Measurements from ENCODE around the gene SSR1. TPM values are rescaled to one million over a fixed set of nuclear protein-coding genes. Genes with fewer than 3 reads are reported as not detected.
A peak's percentile ranks its signal among the peaks of the same experiment; 100 is the strongest.

Gene SSR1
- total RNA-seq, 1 donor from 2014 or later = 132 TPM

GRCh38 chr6:7235712-7236305 lies 77.2 kb downstream of the SSR1 start:
- no peak overlapping the region for H3K4me3 Mint-ChIP-seq (ENCODE audit: unreplicated experiment)
- no peaks in the 10 kb centered on the region for H3K27me3 Mint-ChIP-seq (ENCODE audit: unreplicated experiment)
- no peak overlapping the region for H3K27ac Mint-ChIP-seq (ENCODE audit: unreplicated experiment)
- H3K36me3 Mint-ChIP-seq (ENCODE audit: low read depth, unreplicated experiment) = peaks cover 32% of the 10 kb centered on the region
- no peak for DNase-seq (ENCODE audit: low spot score)
- H3K9me3 Mint-ChIP-seq (ENCODE audit: unreplicated experiment) = no peaks in the 10 kb centered on the region
- TF ChIP-seq CTCF (IDR thresholded peaks at IDR 0.05; ENCODE audit: unreplicated experiment) = no peak
- H3K4me1 Mint-ChIP-seq (ENCODE audit: unreplicated experiment) = peaks cover 6% of the 10 kb centered on the region

- peaks cover 6% of the 10 kb centered on the region for H3K4me1 Mint-ChIP-seq (ENCODE audit: unreplicated experiment)
- H3K9me3 Mint-ChIP-seq (ENCODE audit: unreplicated experiment) = no peaks in the 10 kb centered on the region
- no peak for TF ChIP-seq CTCF (IDR thresholded peaks at IDR 0.05; ENCODE audit: unreplicated experiment)
Observed at GRCh38 chr6:7234547-7234946, 78.5 kb downstream of the SSR1 start.

GRCh38 chr6:7232351-7232750 lies 80.6 kb downstream of the SSR1 start:
- H3K4me3 Mint-ChIP-seq (ENCODE audit: unreplicated experiment) = no peak overlapping the region
- peaks cover 6% of the 10 kb centered on the region for H3K4me1 Mint-ChIP-seq (ENCODE audit: unreplicated experiment)
- peaks cover 4% of the 10 kb centered on the region for H3K27me3 Mint-ChIP-seq (ENCODE audit: unreplicated experiment)
- DNase-seq (ENCODE audit: low spot score) = no peak
- peak overlapping the region; percentile 30 for H3K27ac Mint-ChIP-seq (ENCODE audit: unreplicated experiment)
- peaks cover 43% of the 10 kb centered on the region for H3K36me3 Mint-ChIP-seq (ENCODE audit: low read depth, unreplicated experiment)
- no peaks in the 10 kb centered on the region for H3K9me3 Mint-ChIP-seq (ENCODE audit: unreplicated experiment)
- TF ChIP-seq CTCF (IDR thresholded peaks at IDR 0.05; ENCODE audit: unreplicated experiment) = no peak

More at GRCh38 chr6:7234547-7234946, 78.5 kb downstream of the SSR1 start:
- H3K4me3 Mint-ChIP-seq (ENCODE audit: unreplicated experiment) = no peak overlapping the region
- peaks cover 30% of the 10 kb centered on the region for H3K36me3 Mint-ChIP-seq (ENCODE audit: low read depth, unreplicated experiment)
- no peak for DNase-seq (ENCODE audit: low spot score)
- H3K27ac Mint-ChIP-seq (ENCODE audit: unreplicated experiment) = peak overlapping the region; percentile 25
- H3K27me3 Mint-ChIP-seq (ENCODE audit: unreplicated experiment) = peaks cover 4% of the 10 kb centered on the region

- peaks cover 49% of the 10 kb centered on the region for H3K36me3 Mint-ChIP-seq (ENCODE audit: low read depth, unreplicated experiment)
- no peak overlapping the region for H3K27ac Mint-ChIP-seq (ENCODE audit: unreplicated experiment)
- no peak overlapping the region for H3K4me3 Mint-ChIP-seq (ENCODE audit: unreplicated experiment)
- peaks cover 4% of the 10 kb centered on the region for H3K27me3 Mint-ChIP-seq (ENCODE audit: unreplicated experiment)
- no peak for TF ChIP-seq CTCF (IDR thresholded peaks at IDR 0.05; ENCODE audit: unreplicated experiment)
- no peaks in the 10 kb centered on the region for H3K9me3 Mint-ChIP-seq (ENCODE audit: unreplicated experiment)
- H3K4me1 Mint-ChIP-seq (ENCODE audit: unreplicated experiment) = peaks cover 9% of the 10 kb centered on the region
- DNase-seq (ENCODE audit: low spot score) = no peak
Observed at GRCh38 chr6:7230956-7231713, 81.9 kb downstream of the SSR1 start.

- H3K36me3 Mint-ChIP-seq (ENCODE audit: low read depth, unreplicated experiment) = peaks cover 51% of the 10 kb centered on the region
- no peak overlapping the region for H3K4me3 Mint-ChIP-seq (ENCODE audit: unreplicated experiment)
- TF ChIP-seq CTCF (IDR thresholded peaks at IDR 0.05; ENCODE audit: unreplicated experiment) = no peak
- H3K9me3 Mint-ChIP-seq (ENCODE audit: unreplicated experiment) = no peaks in the 10 kb centered on the region
- peaks cover 12% of the 10 kb centered on the region for H3K4me1 Mint-ChIP-seq (ENCODE audit: unreplicated experiment)
- no peak for DNase-seq (ENCODE audit: low spot score)
- H3K27me3 Mint-ChIP-seq (ENCODE audit: unreplicated experiment) = peaks cover 4% of the 10 kb centered on the region
- H3K27ac Mint-ChIP-seq (ENCODE audit: unreplicated experiment) = no peak overlapping the region
Observed at GRCh38 chr6:7230327-7230691, 82.7 kb downstream of the SSR1 start.

Data from endothelial cell (in vitro differentiated cells).